ENCODE results near the gene ASIP. TPM values are rescaled to one million over a fixed set of nuclear protein-coding genes. Genes with fewer than 3 reads are reported as not detected.

Gene ASIP
- total RNA-seq, 1 donor from 2014 or later = not detected

- intact Hi-C loops (cut with DNase I) = no loop called here
- H3K9me3 ChIP-seq = peaks cover 0 to 15% of the 10 kb centered on the region in 2 donors
- no peak overlapping the region for H3K27ac ChIP-seq
- DNase-seq (ENCODE audit: low spot score in 2 of 2) = no peak
- H3K36me3 ChIP-seq = no peaks in the 10 kb centered on the region
- TF ChIP-seq CTCF (IDR thresholded peaks at IDR 0.05) = no peak
- no peaks in the 10 kb centered on the region for H3K4me1 ChIP-seq
- no peak overlapping the region for H3K4me3 ChIP-seq
- no peaks in the 10 kb centered on the region for H3K27me3 ChIP-seq
Observed at GRCh38 chr20:34209111-34209510, 32.1 kb upstream of the ASIP start.

GRCh38 chr20:34210271-34210670, 31.0 kb upstream of the ASIP start:
- Histone ChIP-seq H3K9me3 (peaks cover 0 to 15% of the 10 kb centered on the region in 2 donors), H3K4me3 (no peak overlapping the region), H3K27me3 (no peaks in the 10 kb centered on the region), H3K27ac (no peak overlapping the region), H3K36me3 (no peaks in the 10 kb centered on the region), H3K4me1 (no peaks in the 10 kb centered on the region)
- intact Hi-C loops (cut with DNase I) = no loop called here
- no peak for TF ChIP-seq CTCF (IDR thresholded peaks at IDR 0.05)
- DNase-seq (ENCODE audit: low spot score in 2 of 2) = no peak

GRCh38 chr20:34211591-34211990, 29.6 kb upstream of the ASIP start:
- Histone ChIP-seq H3K36me3 (no peaks in the 10 kb centered on the region), H3K4me3 (no peak overlapping the region), H3K27me3 (no peaks in the 10 kb centered on the region), H3K4me1 (peaks cover 3% of the 10 kb centered on the region in 2 donors), H3K27ac (no peak overlapping the region), H3K9me3 (peaks cover 0 to 15% of the 10 kb centered on the region in 2 donors)
- TF ChIP-seq CTCF (IDR thresholded peaks at IDR 0.05) = no peak
- intact Hi-C loops (cut with DNase I) = no loop called here
- no peak for DNase-seq (ENCODE audit: low spot score in 2 of 2)

GRCh38 chr20:34213213-34213612, 28.0 kb upstream of the ASIP start:
- TF ChIP-seq CTCF (IDR thresholded peaks at IDR 0.05) = no peak
- intact Hi-C loops (cut with DNase I) = no loop called here
- no peak overlapping the region for H3K4me3 ChIP-seq

GRCh38 chr20:34215711-34216381, 25.4 kb upstream of the ASIP start:
- H3K27ac ChIP-seq = peak overlapping the region; percentile 73 to 78
- H3K4me3 ChIP-seq = peak overlapping the region; percentile 55 to 61
- H3K36me3 ChIP-seq = no peaks in the 10 kb centered on the region
- H3K4me1 ChIP-seq = peaks cover 4 to 5% of the 10 kb centered on the region in 2 donors
- peak; percentile 48 to 87 for DNase-seq (ENCODE audit: low spot score in 2 of 2)
- no peaks in the 10 kb centered on the region for H3K27me3 ChIP-seq
- TF ChIP-seq CTCF (IDR thresholded peaks at IDR 0.05) = no peak
- intact Hi-C loops (cut with DNase I) = no loop called here
- peaks cover 0 to 15% of the 10 kb centered on the region in 2 donors for H3K9me3 ChIP-seq

More at GRCh38 chr20:34213213-34213612, 28.0 kb upstream of the ASIP start:
- no peak overlapping the region for H3K27ac ChIP-seq
- no peaks in the 10 kb centered on the region for H3K36me3 ChIP-seq
- H3K4me1 ChIP-seq = peaks cover 4 to 5% of the 10 kb centered on the region in 2 donors
- peaks cover 0 to 15% of the 10 kb centered on the region in 2 donors for H3K9me3 ChIP-seq
- H3K27me3 ChIP-seq = no peaks in the 10 kb centered on the region
- DNase-seq (ENCODE audit: low spot score in 2 of 2) = no peak

Data from ascending aorta (tissue), 2 donors.